Measurements from ENCODE around the gene SLC6A19.

- TF ChIP-seq CTCF (IDR thresholded peaks at IDR 0.05) (no peak), POLR2A (IDR thresholded peaks at IDR 0.05) (no peak)
Measured at GRCh38 chr5:1162751-1163150, 38.6 kb upstream of the SLC6A19 start.

Data from heart left ventricle (tissue), 13 donors.